ENCODE results near the gene TBX2. TPM values are rescaled to one million over a fixed set of nuclear protein-coding genes. Genes with fewer than 3 reads are reported as not detected.

The TBX2 gene
- total and polyA plus RNA-seq, 2 experiments from 2014 or later = 212 to 228 TPM

DNA sequence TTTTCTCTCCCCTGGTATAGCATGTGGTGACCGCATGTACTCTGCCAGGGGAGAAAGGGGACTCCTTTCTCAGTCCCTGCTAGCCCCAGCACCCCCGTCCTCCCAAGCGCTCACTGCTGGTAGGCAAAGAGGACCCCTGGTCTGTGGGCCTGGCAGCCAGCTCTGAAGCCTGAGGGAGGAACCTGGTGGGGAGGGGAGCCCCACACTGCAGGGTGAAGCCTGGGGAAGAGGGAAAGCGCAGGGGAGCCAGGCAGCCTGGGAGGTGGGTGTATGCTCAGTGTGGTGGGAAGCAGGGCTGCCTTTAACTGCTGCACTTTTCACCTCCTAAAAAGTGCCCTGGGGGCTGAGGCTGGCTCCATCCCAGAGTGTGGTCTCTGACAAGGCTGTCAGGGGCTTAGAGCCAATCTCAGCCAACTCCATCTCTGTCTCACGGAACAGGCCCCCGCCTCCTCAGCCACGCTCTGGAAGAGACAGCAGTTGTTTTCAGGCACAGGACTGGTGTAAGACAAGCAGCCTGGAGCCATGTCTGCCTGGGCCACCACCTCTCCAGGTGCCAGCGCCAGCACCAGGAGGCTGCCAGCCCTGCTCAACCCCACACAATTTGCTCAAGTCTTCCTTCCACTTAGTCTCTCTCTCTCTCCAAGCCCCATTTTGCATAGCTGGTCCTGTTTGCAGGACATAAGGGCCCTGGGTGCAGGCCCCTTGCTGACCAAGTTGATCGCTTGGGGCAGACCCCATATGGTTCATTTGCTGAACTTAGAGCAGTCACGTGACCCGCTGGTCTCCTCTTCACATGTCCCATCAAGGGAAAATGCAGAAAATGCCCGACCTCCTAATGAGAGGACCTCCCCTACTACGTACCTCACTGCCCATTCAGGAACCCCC, 14.7 kb upstream of the TBX2 start:
- no peaks in the 10 kb centered on the region for H3K9me3 ChIP-seq (ENCODE audit: low read depth)
- no peak overlapping the region for H3K4me3 ChIP-seq
- peak in 1 of 2 donors; percentile 23 for DNase-seq (ENCODE audit: low read depth in 1 of 2, low spot score in 1 of 2)
- no peaks in the 10 kb centered on the region for H3K27me3 ChIP-seq
- peak overlapping the region; percentile 15 for H3K27ac ChIP-seq
- peaks cover 48% of the 10 kb centered on the region for H3K4me1 ChIP-seq (ENCODE audit: low read depth)
- TF ChIP-seq, protein P1, sequence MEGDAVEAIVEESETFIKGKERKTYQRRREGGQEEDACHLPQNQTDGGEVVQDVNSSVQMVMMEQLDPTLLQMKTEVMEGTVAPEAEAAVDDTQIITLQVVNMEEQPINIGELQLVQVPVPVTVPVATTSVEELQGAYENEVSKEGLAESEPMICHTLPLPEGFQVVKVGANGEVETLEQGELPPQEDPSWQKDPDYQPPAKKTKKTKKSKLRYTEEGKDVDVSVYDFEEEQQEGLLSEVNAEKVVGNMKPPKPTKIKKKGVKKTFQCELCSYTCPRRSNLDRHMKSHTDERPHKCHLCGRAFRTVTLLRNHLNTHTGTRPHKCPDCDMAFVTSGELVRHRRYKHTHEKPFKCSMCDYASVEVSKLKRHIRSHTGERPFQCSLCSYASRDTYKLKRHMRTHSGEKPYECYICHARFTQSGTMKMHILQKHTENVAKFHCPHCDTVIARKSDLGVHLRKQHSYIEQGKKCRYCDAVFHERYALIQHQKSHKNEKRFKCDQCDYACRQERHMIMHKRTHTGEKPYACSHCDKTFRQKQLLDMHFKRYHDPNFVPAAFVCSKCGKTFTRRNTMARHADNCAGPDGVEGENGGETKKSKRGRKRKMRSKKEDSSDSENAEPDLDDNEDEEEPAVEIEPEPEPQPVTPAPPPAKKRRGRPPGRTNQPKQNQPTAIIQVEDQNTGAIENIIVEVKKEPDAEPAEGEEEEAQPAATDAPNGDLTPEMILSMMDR (IDR thresholded peaks at IDR 0.05; ENCODE audit: low read depth, low read length) = no peak
- H3K36me3 ChIP-seq = no peaks in the 10 kb centered on the region

DNA sequence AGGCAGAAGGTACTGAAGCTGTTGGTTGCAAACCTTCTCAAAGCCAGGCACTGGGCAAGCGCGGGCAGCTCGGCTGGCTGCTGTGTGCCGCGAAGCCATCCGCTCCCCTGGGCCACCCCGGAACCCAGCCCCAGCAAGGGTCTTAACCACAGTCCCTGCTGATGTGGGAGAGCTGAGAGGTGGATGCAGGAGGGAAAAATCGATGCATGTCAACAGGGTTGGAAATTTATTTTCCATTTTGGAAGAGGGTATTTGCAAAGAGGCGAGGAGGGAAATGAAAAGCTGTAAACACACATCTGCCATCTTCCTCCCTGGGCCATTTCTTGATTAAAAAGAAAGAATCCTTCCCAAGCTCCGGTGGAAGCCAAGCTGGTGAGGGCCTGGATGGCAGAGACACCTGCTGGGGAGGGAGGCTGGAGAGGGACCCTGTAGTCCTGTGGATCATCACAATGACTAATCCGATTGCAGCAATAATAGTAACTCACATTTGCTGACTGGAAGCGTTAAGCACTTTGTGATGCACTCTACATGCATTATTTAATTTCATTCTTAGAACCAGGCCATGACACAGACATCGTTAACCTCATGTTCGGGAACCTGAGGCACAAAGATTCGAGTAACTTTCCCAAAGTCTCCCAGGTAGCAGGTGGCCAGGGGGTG, 13.9 kb upstream of the TBX2 start:
- no peaks in the 10 kb centered on the region for H3K9me3 ChIP-seq (ENCODE audit: low read depth)
- H3K27ac ChIP-seq = no peak overlapping the region
- no peak overlapping the region for H3K4me3 ChIP-seq
- H3K36me3 ChIP-seq = no peaks in the 10 kb centered on the region
- no peak for DNase-seq (ENCODE audit: low read depth in 1 of 2, low spot score in 1 of 2)
- H3K4me1 ChIP-seq (ENCODE audit: low read depth) = peaks cover 48% of the 10 kb centered on the region
- H3K27me3 ChIP-seq = no peaks in the 10 kb centered on the region
- TF ChIP-seq, protein P1 (IDR thresholded peaks at IDR 0.05; ENCODE audit: low read depth, low read length) = no peak

DNA sequence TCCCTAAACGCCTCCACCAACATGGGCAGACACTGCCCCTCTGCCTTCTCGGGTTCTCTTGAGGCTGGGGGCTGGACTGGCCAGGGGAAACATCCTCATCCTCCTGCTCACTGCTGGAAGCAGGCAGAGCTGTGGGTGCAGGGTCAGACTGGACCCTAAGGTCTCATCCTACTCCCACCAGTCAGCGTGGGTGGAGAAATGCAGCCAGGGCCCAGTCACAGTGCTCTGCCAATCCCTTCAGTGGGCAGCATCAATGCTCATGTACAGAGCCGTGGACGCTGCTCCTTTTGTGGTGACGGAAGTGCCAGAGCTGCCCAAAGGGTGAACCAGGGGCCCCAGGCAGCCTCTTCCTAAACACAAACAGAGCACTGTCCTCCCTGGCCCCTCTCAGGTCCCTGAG, 13.4 kb upstream of the TBX2 start:
- Histone ChIP-seq H3K27me3 (no peaks in the 10 kb centered on the region), H3K4me3 (no peak overlapping the region), H3K27ac (no peak overlapping the region), H3K4me1 (ENCODE audit: low read depth) (peaks cover 43% of the 10 kb centered on the region), H3K36me3 (no peaks in the 10 kb centered on the region), H3K9me3 (ENCODE audit: low read depth) (no peaks in the 10 kb centered on the region)
- TF ChIP-seq, protein P1 (IDR thresholded peaks at IDR 0.05; ENCODE audit: low read depth, low read length) = no peak
- no peak for DNase-seq (ENCODE audit: low read depth in 1 of 2, low spot score in 1 of 2)

DNA sequence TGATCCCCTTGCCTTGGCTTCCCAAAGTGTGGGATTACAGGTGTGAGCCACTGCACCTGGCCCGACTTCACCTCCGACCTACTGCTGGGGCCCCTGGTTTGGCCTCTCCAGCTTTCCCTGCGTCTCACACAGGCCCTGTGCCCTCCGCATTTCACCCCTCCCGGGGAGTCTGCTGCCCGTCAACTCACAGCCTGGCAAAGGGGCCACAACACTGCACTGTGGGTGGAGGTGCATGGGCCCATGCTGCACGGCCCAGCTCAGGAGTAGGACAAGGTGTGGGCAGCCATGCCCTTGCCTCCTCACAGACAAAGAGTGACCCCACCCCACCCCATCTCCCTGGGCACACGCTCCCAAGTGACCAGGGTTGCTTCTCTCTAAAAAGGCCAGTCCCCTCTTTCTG, 12.6 kb upstream of the TBX2 start:
- H3K4me1 ChIP-seq (ENCODE audit: low read depth) = peaks cover 40% of the 10 kb centered on the region
- H3K9me3 ChIP-seq (ENCODE audit: low read depth) = no peaks in the 10 kb centered on the region
- no peak for DNase-seq (ENCODE audit: low read depth in 1 of 2, low spot score in 1 of 2)
- no peaks in the 10 kb centered on the region for H3K27me3 ChIP-seq
- H3K4me3 ChIP-seq = no peak overlapping the region
- H3K27ac ChIP-seq = no peak overlapping the region
- no peaks in the 10 kb centered on the region for H3K36me3 ChIP-seq
- TF ChIP-seq, protein P1 (IDR thresholded peaks at IDR 0.05; ENCODE audit: low read depth, low read length) = no peak

DNA sequence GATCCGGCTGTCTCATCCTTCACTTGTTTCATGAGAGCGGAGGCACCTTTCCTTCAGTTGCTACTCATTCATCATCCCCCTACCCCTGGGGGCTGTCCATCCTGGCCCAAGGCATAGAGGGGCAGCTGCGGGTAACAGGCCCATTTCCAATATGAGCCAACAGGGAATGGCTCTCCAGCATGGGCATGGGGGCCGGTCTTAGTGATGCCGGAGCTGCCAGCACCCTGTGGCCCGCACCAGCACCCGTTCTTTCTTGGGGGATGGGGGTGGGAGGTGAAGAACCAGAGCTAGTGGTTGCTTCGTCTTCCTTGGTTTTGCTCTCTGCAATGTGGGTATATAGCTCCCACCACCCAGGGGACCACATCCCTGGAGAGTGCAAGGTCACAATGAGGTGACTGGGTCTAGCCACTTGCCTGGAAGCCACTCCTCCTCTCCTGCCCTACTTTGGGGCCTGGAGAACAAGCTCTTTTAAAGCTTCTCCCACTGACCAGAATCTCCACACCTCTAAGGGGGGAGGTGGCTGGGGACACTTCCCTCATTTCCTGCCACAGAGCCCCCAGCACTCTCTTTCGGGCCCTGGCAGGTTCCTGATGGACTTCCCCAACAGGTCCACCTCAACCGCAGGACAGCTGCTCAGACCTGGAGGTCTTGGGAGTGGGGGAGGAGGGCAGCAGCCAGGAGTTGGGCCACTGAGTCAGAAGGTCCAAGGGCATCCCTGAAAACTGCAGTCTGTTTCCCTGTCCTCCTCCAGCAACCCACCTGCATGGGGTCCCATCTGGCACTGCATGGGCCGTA, 11.9 kb upstream of the TBX2 start:
- Histone ChIP-seq H3K27me3 (no peaks in the 10 kb centered on the region), H3K27ac (no peak overlapping the region), H3K9me3 (ENCODE audit: low read depth) (no peaks in the 10 kb centered on the region), H3K36me3 (no peaks in the 10 kb centered on the region), H3K4me3 (no peak overlapping the region), H3K4me1 (ENCODE audit: low read depth) (peaks cover 40% of the 10 kb centered on the region)
- TF ChIP-seq, protein P1 (IDR thresholded peaks at IDR 0.05; ENCODE audit: low read depth, low read length) = no peak
- no peak for DNase-seq (ENCODE audit: low read depth in 1 of 2, low spot score in 1 of 2)

Measured in cardiac muscle cell (in vitro differentiated cells and primary cell).